HTERT RPE-1 (cell line): ENCODE measurements around the gene IRF6.

Source experiments
- in situ Hi-C: fragments of 300-500 bp; cut with MboI; formaldehyde crosslinking; loops from 4 replicates; pipeline ENCODE4 v1.14.3; 2020; ENCODE audit warnings: low sequenced_read_pairs

IRF6 gene

DNA sequence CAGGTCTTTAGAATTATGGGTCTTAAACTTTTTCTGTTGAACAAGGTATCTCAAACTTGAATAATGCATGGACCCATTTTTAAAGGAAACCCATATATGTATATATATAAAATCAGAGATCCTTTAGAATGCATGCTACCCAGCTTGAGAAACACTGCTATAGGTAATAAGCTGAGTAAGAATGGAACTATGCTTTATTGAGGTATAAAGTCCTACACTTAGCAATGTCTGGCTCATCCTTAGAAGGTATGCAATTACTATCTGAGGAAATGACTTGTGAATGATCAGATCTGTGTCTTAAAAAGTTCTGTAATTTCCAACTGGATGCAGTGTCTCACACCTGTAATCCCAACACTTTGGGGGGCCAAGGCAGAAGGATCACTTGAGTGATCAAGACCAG lies 38.8 kb downstream of the IRF6 start:
- in situ Hi-C loops: no loop called here

DNA sequence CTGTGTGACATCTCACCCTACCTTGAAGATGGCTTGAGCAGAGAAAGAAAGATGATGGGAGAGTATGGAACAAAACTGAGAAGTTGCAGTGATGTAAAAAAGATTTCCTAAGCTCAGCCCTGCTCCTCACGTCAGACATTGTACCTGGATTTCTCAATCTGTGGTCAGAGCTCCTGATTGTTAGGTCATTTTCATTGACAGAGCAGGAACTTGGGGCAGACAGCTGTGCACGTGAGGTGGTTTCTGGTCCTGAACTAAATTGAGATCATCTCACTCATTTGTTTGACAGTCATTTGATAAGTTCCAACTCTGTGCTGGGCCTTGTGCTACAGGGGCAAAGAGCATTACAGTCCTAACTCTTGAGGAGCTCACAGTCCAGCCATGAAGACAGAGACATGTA lies 39.9 kb downstream of the IRF6 start:
- in situ Hi-C loops: no loop called here

DNA sequence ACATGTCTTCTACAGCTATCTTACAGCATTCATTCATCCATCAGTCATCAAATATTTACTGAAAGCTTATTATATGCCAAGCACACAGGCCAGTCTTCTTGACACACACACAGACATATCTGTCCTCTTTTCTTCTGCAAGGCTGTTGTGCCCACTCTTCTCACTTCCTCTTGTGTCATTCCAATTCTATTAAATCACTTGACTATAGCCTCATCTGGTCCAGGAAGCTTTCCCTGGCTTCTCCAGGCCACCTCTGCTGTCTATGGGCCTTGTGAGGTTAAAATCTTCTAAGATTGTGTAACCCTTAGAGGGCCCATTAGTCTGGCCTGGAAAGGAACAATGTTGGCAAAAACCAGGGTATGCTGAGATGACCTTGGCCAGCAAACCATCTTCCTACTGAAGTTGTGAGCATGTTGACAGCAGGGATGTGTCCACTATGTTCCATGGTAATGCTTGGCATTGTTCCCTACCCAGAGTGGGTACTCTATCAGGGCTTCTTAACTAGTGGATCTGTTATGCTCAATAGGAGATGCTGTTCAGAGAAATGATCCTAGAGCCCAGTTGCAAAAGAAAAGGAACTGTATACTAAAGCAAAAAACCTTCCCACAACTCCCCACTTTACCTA lies 44.8 kb downstream of the IRF6 start:
- in situ Hi-C loops: no loop called here

DNA sequence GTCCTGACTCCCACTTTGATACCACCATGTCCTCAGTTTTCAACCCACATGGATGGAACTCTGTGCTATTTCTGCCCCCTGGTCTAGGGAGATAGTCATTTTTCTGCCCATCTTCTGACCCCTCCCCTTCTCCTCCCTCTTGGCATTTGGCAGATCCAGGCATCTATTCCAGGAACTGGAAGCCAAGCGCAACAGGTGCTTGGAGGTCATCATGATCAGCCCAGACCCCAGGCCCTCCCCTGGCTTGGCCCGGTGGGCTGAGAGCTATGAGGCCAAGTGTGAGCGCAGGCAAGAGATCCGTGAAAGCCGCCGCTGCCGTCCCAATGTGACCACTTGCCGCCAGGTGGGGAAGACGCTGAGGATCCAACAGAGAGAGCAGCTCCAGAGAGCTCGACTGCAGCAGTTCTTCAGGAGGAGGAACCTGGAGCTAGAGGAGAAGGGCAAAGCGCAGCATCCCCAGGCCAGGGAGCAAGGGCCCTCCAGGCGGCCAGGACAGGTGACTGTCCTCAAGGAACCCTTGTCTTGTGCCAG lies 46.0 kb downstream of the IRF6 start:
- in situ Hi-C loops: no loop called here

DNA sequence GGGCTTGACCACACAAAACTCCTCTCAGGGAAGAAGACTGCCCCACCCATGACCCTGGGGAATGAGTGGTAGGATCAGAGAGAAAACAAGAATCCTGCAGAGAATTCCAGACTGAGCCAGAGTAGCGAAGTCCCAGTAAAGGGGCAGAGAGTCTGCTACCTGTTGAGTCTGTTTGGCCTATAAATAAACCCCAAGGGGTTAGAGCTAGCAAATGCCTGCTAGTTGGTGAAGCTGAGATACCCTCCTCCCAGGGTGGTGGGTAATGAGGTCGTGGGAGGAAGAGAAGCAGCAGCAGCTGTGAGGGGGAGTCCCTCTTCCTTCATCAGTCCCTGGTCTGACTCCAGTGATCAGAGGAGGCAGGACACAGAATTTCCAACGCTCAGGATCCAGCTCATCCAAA lies 47.5 kb downstream of the IRF6 start:
- in situ Hi-C loops: no loop called here

DNA sequence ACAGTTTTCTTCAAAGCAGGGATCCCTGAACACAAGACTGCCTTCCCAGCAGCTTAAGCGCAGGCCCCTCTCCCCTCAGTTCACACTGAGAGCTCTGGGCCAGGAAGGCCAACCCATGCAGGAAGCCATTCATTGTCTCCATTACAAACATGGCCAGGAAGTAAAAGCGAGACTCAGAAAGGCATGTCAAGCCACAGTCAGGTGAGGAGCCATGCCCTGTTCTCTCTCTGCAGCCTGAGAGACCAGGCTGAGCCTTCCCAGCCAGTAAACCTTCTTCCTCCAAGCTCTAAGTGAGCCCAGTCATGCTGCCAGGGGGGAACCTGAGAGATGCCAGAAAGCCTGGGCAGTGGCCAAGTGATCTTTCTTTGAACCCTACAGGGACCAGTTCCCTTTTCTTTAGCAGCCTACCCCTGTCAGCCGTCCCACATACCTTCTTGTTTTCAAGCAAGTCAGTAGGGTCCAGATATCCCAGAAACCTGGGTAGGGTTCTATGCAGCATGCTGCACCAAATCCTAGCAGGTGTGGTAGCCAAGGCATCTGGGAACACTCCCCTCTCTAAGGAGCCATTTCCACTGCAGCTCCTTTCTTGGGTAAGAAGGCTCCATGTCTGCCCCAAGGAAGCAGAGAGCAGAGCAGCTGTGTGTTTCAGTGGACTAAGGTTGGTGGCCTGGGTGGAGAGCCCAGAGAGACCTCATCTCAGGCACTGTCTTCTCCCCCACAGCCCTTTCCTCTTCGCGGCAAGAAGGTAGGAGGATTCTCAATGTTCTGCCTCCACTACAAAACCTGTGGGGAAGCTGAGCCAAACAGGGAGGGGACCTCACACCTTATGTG lies 49.1 kb downstream of the IRF6 start:
- in situ Hi-C loops: no loop called here

DNA sequence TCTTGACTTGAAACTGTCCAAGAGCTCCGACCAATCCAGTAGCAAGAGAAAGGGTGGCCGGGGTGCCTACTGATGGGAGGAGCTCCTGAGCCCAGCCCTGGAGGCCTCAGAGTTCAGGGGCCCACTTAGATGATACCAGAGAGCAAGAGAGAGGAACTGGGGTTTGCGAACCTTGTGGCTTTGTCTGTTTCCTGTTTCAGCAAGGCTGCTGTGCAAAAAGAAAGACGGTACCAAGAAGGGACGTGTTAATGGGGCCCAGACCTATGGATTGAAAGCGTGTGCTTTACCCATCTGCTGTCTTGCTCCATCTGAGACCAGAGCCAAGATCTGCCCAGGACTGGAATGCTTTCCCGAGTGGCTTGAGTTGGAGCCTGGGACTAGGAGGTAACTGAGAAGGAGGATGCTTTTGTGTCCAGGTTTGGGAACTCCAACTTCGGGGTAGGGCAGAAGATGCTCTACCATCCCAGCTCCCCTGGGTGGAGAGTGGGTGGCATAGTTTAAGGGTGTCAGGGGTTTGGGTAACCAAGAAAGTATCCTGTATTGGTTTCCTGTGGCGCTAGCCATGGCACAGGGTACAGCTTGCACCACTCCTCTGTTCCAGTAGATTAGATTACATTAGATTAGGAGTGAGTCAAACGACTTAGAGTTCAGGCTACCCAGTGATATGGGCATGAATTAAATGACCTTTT lies 49.9 kb downstream of the IRF6 start, which contains the start of gene TRAF3IP3:
TRAF3IP3 (plus strand) TSS at position 128 of the 689 bp plus-strand sequence. CDS start 3,987 bp downstream, outside the sequence.
- in situ Hi-C loops: no loop called here

DNA sequence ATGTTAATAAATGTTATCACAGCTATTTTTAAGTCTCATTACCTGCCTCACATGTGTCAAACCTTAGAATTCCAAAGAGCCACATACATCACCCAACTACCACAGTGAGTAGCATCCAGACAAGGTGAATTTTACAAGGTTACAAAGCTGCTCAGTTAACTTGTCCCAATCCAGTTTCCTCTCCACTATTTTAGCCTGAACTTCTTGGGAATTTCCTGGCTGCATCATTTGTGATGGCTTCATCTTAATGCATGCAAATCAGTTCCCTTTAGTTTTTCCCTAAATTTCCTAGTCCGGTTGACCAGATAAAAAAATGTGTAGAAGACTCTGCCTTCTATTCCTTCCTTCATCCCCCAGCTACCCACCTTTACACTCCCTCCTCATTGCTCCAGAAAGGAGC lies 50.7 kb downstream of the IRF6 start:
- in situ Hi-C loops: no loop called here

DNA sequence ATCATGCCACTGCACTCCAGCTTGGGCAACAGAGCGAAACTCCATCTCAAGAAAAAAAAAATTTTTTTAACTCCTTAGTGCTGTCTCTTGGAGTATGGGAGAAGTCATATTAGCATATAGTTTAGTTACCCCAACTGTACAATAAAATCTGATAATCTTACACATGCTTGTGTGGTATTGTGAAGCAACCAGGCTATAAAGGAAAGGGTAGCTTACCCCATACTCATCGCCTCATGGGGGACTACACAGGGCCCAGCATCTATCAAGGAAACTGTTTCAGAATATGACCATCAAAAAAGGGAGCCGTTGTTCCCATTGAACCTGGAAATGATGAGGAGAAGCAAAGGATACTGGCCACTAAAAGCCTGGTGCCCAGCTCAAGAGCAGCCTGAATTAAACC lies 53.1 kb downstream of the IRF6 start:
- in situ Hi-C loops: no loop called here

DNA sequence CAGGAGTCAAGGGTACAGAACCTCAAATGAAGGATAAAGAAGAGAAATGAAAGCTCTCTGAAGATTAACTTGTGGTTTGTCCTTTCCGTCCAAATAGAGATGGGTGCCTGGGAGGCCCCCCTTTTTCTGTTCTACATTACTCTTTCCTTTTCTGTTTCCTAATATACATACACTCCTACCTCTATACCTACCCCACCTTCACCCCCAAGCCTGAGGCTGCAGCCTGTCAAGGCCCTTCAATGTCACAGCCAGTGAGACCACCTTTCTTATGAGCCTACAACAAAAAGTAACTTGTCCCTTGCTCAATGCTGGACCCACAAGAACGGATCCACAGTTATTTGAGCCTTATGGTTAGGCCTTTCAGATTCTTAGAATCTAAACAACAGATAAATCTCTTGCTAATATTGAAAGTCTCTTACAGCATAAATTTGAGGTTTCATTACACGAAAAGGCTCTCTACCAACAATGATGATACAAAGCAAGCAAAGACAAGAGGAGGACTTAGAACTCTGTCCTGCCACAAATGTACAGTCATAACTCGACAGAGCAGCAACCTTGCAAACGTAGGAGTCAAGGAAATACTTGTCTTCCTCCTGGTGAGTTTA lies 54.2 kb downstream of the IRF6 start:
- in situ Hi-C loops: no loop called here

DNA sequence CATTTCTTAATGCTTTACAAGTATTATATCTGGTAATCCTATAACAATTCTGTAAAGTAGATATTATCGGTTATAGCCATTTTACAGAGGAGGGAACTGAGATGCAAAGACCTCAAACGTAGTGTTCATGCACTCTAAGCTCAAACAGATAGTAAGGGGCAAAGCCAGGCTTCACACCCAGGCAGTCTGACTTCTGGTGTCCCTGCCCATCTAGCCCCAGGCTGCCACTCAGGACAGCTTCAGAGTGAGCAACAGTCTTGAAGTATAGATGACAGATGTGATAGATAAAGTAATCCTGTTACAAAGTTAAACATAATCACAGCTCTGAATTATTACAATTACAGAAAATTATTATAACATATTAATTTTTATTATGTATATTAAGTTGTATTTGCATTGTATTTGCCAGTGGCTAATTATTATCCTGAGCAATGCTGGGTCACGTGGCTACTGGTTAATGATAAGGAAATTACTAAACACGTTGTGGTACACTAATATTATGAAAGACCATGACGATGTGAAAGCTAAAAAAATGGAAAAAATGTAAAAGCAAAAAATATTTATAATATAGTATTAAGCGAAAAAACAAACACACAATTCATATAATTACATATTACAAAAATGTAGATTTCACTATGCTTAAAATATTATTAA lies 56.1 kb downstream of the IRF6 start:
- in situ Hi-C loops: no loop called here

DNA sequence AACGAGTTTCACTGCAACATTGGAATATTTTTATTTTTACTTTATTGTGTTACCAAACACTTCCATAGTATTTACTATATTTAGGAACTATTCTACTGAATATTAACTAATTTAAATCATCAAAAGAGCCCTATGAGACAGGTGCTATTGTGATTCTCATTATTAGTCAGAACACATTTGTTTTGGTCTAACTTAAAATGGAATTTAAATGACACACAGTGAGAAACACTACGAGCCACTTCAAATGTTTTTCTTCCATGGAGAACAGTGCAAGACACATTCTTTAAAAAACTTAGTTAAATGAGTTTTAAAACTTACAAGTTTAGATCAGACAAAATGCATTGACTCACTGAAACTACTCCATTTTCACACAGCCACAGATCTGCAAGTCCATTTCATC lies 56.7 kb downstream of the IRF6 start:
- in situ Hi-C loops: no loop called here

DNA sequence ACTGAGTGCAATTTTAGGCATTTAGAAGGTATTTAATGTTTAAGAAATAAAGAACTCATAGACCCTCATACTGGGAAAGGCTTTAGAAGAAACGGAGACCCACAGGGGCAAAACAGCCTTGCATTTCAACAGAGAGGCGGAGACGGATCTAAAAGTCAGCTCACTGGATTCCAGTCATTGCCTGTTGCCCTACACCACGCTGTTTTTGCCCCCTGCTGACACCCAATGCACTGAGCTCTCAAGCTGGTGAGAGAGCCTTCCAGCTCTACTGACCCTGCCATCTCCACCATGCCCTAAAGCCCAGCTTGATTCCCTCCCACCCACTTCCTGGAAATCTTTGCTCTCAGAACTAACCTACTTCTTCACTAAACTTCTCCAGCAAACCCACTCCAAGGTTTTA lies 57.3 kb downstream of the IRF6 start:
- in situ Hi-C loops: no loop called here

DNA sequence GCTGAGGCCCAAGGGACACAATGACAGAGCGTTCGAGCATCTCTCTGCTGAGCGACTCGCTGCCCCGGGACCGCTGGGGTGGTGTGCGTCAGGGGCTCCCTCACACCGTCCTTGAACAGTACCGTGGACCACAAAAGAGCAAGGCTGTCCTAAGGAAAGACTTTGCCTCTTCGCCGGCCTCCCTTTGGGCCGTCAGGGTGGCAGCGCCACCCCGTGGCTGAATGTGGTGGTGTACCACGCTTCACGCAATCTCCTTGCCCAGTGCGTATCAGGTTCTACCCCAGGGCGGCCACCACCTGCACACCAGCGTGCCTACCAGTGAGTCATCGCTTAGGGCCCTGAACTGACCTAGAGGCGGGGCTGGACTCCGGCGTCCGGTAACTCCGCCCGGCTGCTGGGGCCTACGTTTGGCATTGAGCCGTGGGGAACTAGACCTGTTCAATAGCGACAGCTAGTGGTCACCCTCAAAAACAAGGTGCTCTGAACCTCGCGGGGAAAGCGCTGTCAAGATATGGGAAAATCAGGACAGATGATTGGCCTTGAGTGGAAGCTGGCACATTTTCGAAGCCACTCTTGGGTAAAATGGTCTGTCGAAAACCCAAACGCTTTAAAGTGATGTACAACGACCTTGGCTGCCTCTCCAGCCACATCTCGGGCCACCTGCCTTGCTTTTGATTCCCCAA lies 58.2 kb downstream of the IRF6 start:
- in situ Hi-C loops: no loop called here

DNA sequence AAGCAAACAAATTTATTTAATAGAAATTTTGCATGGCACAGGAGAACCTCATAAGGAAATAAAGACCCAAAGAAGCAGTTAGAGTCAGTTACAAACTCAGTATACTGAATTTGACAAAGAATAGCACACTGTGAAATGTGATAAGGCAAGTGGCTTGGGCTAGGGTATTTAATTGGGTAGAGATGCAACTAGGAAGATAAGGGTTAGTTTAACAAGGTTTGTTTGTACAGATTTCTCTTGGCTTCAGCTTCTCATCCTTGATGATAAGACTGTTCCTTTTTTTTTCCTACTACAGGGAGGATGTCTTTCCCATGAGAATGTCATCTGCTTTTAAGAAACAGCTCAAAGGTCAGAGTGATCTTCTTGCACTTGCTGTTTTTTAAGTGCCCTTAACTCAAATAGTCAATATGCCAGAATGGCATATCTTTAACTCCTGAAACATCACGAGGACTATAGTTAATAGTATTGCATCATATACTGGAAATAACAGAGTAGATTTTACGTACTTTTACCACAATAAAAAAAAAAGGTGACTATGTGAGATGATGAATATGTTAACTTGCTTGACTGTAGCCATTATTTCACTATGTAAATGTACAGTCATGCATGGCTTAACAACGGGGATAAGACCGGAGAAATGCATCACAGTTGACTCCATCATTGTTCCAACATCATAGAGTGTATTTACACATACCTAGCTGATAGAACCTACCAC lies 59.3 kb downstream of the IRF6 start:
- in situ Hi-C loops: no loop called here

DNA sequence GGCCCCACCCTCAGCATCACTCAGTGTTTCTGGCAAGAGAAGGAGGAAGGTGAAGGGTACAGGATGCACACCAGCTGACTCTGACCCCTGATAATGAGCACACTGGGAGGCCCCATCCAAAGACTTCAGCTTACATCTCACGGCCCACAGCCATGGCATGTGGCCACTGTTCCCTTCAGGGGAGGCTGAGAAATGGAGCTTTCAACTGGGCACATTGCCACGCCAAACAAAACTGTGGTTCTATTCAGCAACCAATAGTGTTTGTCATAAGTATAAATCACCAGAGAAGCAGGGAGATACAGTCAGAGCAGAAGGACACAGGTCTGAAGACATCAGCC lies 62.8 kb downstream of the IRF6 start:
- in situ Hi-C loops: no loop called here

DNA sequence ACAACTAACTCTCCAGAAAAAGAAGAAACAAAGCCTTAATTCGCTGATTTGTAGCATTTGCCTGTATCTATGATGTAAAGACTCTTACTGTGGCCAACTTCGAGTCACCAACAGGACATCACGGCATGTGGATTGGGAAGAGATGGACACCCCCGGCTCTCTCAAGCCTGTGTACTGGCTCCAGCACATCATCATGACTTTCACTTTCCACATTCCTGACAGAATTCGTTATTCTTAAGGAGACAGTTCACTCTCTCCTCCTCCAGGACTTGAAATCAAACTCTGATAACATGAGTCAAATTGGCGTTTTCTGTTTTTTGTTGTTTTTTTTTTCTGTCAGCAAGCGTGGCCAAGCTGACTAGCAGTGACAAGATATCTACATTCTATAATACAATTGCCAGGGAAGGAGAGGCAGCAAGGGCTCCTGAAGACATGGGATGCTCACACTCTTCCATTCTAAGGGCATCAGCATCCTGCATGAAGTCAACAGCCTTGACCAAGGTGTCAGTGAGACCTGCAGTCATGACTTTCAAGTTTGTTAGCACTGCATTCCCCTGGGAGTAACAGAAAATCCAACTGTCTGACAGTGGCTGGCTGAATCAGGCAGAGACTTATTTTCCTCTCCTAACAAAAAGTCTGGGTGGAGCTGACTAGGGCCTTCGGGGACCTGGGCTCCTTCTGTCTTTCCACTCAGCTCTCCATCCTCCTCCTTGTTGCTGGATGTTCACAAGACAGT lies 63.4 kb downstream of the IRF6 start:
- in situ Hi-C loops: no loop called here

DNA sequence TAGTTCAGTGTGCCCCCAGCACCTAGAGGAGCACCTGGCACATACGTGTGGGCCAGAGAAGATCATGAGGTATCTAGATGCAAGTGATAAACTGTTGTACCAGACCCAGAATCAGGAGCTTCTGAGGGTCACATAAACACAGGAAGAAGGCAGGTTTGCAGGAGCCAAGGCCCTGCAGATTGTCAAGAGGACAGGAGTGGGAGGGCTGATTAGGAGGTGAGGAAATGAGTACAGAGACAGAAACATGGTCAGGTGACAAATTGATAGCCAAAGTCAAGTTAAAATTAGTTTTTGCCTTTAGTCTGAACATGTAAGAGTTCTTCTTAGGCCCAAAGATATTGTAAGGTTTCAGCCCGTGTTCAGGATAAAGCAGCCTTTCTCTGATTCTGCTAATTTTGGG lies 64.1 kb downstream of the IRF6 start:
- in situ Hi-C loops: no loop called here

DNA sequence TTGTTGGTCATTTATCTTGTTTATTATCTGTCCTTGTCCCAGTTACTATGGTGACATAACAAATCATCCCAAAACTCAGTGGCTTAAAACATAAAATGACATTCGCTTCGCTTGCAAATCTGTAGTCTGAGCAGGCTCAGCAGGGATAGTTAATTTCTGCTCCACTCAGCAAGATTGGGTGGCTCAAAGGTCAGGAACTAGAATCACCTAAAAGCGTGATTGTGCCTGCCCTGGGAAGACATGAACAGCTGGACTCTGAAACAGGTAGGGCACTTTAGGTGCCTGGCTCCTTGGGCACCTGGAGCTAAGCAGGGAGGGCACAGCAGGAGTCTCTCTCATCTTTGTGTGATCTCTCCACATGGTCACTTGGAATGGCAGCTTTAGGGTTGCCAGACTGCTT lies 64.7 kb downstream of the IRF6 start:
- in situ Hi-C loops: no loop called here
